Endothelial cell of umbilical vein (primary cell): Measurements from ENCODE around the gene RIMS3. TPM values are rescaled to one million over a fixed set of nuclear protein-coding genes. Genes with fewer than 3 reads are reported as not detected.

Experiments
- BruUV-seq: library from RNA; stranded (reverse); fragments of 400-500 nt; replicated peaks from 2 replicates; lab custom pipeline; 2021; lab: Mats Ljungman, UMichigan
- CTCF ChIA-PET: fragments of 300-600, 350-600 bp; sonication (Branson Sonifier 250); formaldehyde crosslinking; loops from one replicate; lab custom pipeline; 2021; ENCODE audit warnings: antibody characterized with exemption, inconsistent platforms; lab: Charles Lee
- POLR2A ChIA-PET: fragments of 300-600, 350-600 bp; sonication (Branson Sonifier 250); formaldehyde crosslinking; loops from one replicate; lab custom pipeline; 2021; ENCODE audit warnings: antibody characterized with exemption, inconsistent platforms; lab: Charles Lee
- DNase-seq: peaks from one replicate; pipeline ENCODE4 v3.0.0-alpha.2; 2011; ENCODE audit warnings: low read depth, low spot score
- FAIRE-seq: peaks from 2 replicates; lab custom pipeline; 2011; peaks lifted over from hg19 to GRCh38; lab: Jason Lieb, UNC
- H2AFZ ChIP-seq: 2 replicates; pipeline ENCODE4 v1.6.0; 2012; ENCODE audit warnings: low read depth, low read length, control low read depth, inconsistent platforms
- H3K27ac ChIP-seq: 2 replicates; pipeline ENCODE4 v1.5.1; 2011; ENCODE audit warnings: low read depth, mild to moderate bottlenecking, control low read depth, low read length, moderate library complexity; ENCODE audit not compliant: insufficient read depth
- H3K27me3 ChIP-seq, 2 experiments: 2 replicates each; pipeline versions ENCODE4 v1.6.0 to v1.6.1; 2011; ENCODE audit warnings: low read length in 2 of 2, mixed read lengths in 1 of 2; ENCODE audit not compliant: control insufficient read depth in 2 of 2, insufficient read depth in 2 of 2
- H3K36me3 ChIP-seq, 2 experiments: 2 replicates in 1 of 2; 3 replicates in 1 of 2; pipeline ENCODE4 v1.5.1; 2011; ENCODE audit warnings: low read length in 2 of 2, mild to moderate bottlenecking in 1 of 2, moderate library complexity in 1 of 2; ENCODE audit not compliant: control insufficient read depth in 2 of 2, insufficient read depth in 2 of 2; ENCODE audit errors: extremely low read depth in 1 of 2
- H3K4me1 ChIP-seq: 3 replicates; pipeline ENCODE4 v1.5.1; 2011; ENCODE audit warnings: mild to moderate bottlenecking, low read length; ENCODE audit not compliant: control insufficient read depth, insufficient read depth; ENCODE audit errors: extremely low read depth
- H3K4me2 ChIP-seq: 2 replicates; pipeline ENCODE4 v1.6.1; 2011; ENCODE audit warnings: low read length, control low read depth, mixed read lengths; ENCODE audit not compliant: insufficient read depth
- H3K4me3 ChIP-seq, 3 experiments: fragments of 200-600 bp in 1 of 3; sonication (generic), shearing (Covaris generic) in 1 of 3; replicated peaks in 1 of 3; 2 replicates each; pipeline ENCODE4 v1.5.1; 2011 to 2016; ENCODE audit warnings: control low read depth in 3 of 3, low read length in 3 of 3, mild to moderate bottlenecking in 2 of 3, inconsistent platforms in 1 of 3, low read depth in 1 of 3, moderate library complexity in 1 of 3; ENCODE audit not compliant: insufficient read depth in 1 of 3
- H3K79me2 ChIP-seq: 2 replicates; pipeline ENCODE4 v1.6.0; 2012; ENCODE audit warnings: low read length, inconsistent platforms; ENCODE audit not compliant: control insufficient read depth, insufficient read depth
- H3K9ac ChIP-seq: replicated peaks from 2 replicates; pipeline ENCODE3; 2011; ENCODE audit warnings: low read length, control low read depth; ENCODE audit not compliant: insufficient read depth; ENCODE audit errors: extremely low read depth
- H3K9me1 ChIP-seq: replicated peaks from 3 replicates; pipeline ENCODE4 v1.6.0; 2011; ENCODE audit warnings: mild to moderate bottlenecking, low read length; ENCODE audit not compliant: control insufficient read depth, insufficient read depth; ENCODE audit errors: extremely low read depth
- H3K9me3 ChIP-seq: replicated peaks from 2 replicates; pipeline ENCODE4 v1.5.1; 2012; ENCODE audit warnings: low read length, inconsistent platforms; ENCODE audit not compliant: control insufficient read depth, insufficient read depth
- H4K20me1 ChIP-seq: replicated peaks from 2 replicates; pipeline ENCODE3; 2011; ENCODE audit warnings: mild to moderate bottlenecking, low read length; ENCODE audit not compliant: control insufficient read depth, insufficient read depth; ENCODE audit errors: extremely low read depth
- CTCF ChIP-seq, 2 donors: IDR thresholded peaks; 1 replicate in 1 of 2; 2 replicates in 1 of 2; pipeline ENCODE4 v1.5.1; 2011; ENCODE audit warnings: low read length in 2 of 2, mild to moderate bottlenecking in 2 of 2, moderate library complexity in 2 of 2, control low read depth in 1 of 2, inconsistent platforms in 1 of 2, low read depth in 1 of 2; ENCODE audit not compliant: insufficient read depth in 1 of 2; ENCODE audit errors: extremely low read depth in 1 of 2
- EZH2 ChIP-seq: IDR thresholded peaks from 2 replicates; pipeline ENCODE4 v1.6.1; 2012; ENCODE audit warnings: borderline replicate concordance, low read depth, mild to moderate bottlenecking, moderate library complexity, low read length, inconsistent platforms; ENCODE audit not compliant: severe bottlenecking
- FOS ChIP-seq: IDR thresholded peaks from 2 replicates; pipeline ENCODE4 v1.6.1; 2011; ENCODE audit warnings: mild to moderate bottlenecking, low read length, moderate library complexity, borderline replicate concordance; ENCODE audit not compliant: insufficient read depth
- GATA2 ChIP-seq: IDR thresholded peaks from 2 replicates; pipeline ENCODE4 v1.7.0; 2011; ENCODE audit warnings: low read depth, mild to moderate bottlenecking, moderate library complexity, mixed read lengths, low read length; ENCODE audit not compliant: insufficient read length, insufficient read depth
- JUN ChIP-seq: IDR thresholded peaks from 2 replicates; pipeline ENCODE4 v1.6.1; 2011; ENCODE audit warnings: borderline replicate concordance, low read depth; ENCODE audit not compliant: insufficient read length, insufficient read depth
- MYC ChIP-seq: IDR thresholded peaks from one replicate; pipeline ENCODE4 v1.6.1; 2011; ENCODE audit warnings: mild to moderate bottlenecking, low read depth, low read length
- POLR2A ChIP-seq: IDR thresholded peaks from 2 replicates; pipeline ENCODE4 v1.6.1; 2012; ENCODE audit warnings: low read depth, mild to moderate bottlenecking, control low read depth, low read length
- POLR2AphosphoS5 ChIP-seq: IDR thresholded peaks from 2 replicates; pipeline ENCODE4 v1.6.1; 2012; ENCODE audit warnings: low read depth, mild to moderate bottlenecking, control low read depth, low read length, moderate library complexity; ENCODE audit not compliant: insufficient read depth
- dilution Hi-C: fragments of 300-500 bp; cut with MboI; formaldehyde crosslinking; loops from one replicate; pipeline ENCODE4 v1.15.0; 2019; ENCODE audit warnings: low sequenced_read_pairs; ENCODE audit not compliant: extremely low pct_ligation_motif_present
- intact Hi-C: fragments of 100-400 bp; cut with micrococcal nuclease; formaldehyde crosslinking; loops from one replicate; pipeline ENCODE4 v1.10.0; 2022
- polyA plus RNA-seq, 4 experiments: library from polyadenylated mRNA; depleted of rRNA in 3 of 4; stranded (reverse) in 3 of 4; unstranded in 1 of 4; fragments of >200 nt; gene quantifications; 2 replicates each; pipeline versions ENCODE4 v1.2.1 to v1.2.3, GENCODE V29; 2011 to 2012; ENCODE audit warnings: missing spikeins in 1 of 4
- total RNA-seq: library from RNA; stranded (reverse); gene quantifications from 2 replicates; pipeline ENCODE4 v1.2.3, GENCODE V29; 2021
- TF ChIP-seq, protein P1 (sequence below): IDR thresholded peaks from 2 replicates; pipeline ENCODE4 v1.6.1; 2011; ENCODE audit not compliant: insufficient read depth, insufficient read length

The RIMS3 gene
- total and polyA plus RNA-seq, 2 donors (not counting 3 experiments of a cell fraction or from before 2014, with no cell fraction given), result 0.14 to 0.15 TPM

GRCh38 chr1:40622936-40623629 lies 42.4 kb downstream of the RIMS3 start:
- no peak overlapping the region for H3K9ac ChIP-seq
- FAIRE-seq, result no peak
- DNase-seq, result no peak
- ChIA-PET POLR2A (no interaction called here), CTCF (no interaction called here)
- no peak overlapping the region for H3K27ac ChIP-seq
- no peaks in the 10 kb centered on the region for H3K9me3 ChIP-seq
- H3K79me2 ChIP-seq, result no peaks in the 10 kb centered on the region
- H3K4me3 ChIP-seq, result no peak overlapping the region
- TF ChIP-seq POLR2A (no peak), JUN (no peak), GATA2 (no peak), EZH2 (no peak), FOS (no peak), POLR2AphosphoS5 (no peak), CTCF (IDR thresholded peaks at IDR 0.05; ENCODE audit: extremely low read depth in 1 of 2, insufficient read depth in 1 of 2, low read depth in 1 of 2, low read length in 2 of 2) (no peak), MYC (no peak)
- TF ChIP-seq, protein P1, sequence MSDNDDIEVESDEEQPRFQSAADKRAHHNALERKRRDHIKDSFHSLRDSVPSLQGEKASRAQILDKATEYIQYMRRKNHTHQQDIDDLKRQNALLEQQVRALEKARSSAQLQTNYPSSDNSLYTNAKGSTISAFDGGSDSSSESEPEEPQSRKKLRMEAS, result no peak
- no peak overlapping the region for H2AFZ ChIP-seq
- dilution Hi-C loops (no loop called here), intact Hi-C loops (no loop called here)
- peaks cover 10 to 19% of the 10 kb centered on the region in 2 experiments for H3K27me3 ChIP-seq
- H4K20me1 ChIP-seq, result no peaks in the 10 kb centered on the region
- BruUV-seq, result no TSS peak
- no peaks in the 10 kb centered on the region for H3K9me1 ChIP-seq
- H3K36me3 ChIP-seq, result no peaks in the 10 kb centered on the region
- no peak overlapping the region for H3K4me2 ChIP-seq
- no peaks in the 10 kb centered on the region for H3K4me1 ChIP-seq
